Smooth muscle cell (in vitro differentiated cells): ENCODE measurements around the gene MBTPS2. TPM values are rescaled to one million over a fixed set of nuclear protein-coding genes. Genes with fewer than 3 reads are reported as not detected.

Source experiments
- DNase-seq: peaks from one replicate; lab custom pipeline; 2025; ENCODE audit not compliant: unreplicated experiment; lab: John Stamatoyannopoulos, UW
- H2AFZ ChIP-seq: fragments of 200-600 bp; sonication (generic); 2 replicates; pipeline ENCODE4 v1.6.0; 2016; ENCODE audit warnings: antibody characterized with exemption, low read depth, mild to moderate bottlenecking
- H3F3A ChIP-seq: fragments of 200-600 bp; sonication (generic); 2 replicates; pipeline ENCODE4 v1.6.0; 2017; ENCODE audit warnings: antibody characterized with exemption, low read depth
- H3K27ac ChIP-seq: fragments of 200-600 bp; sonication (generic); 2 replicates; pipeline ENCODE4 v1.5.1; 2016; ENCODE audit warnings: low read depth, mild to moderate bottlenecking
- H3K27me3 ChIP-seq: fragments of 200-600 bp; sonication (generic); 2 replicates; pipeline ENCODE4 v1.6.1; 2016; ENCODE audit warnings: low read depth, mild to moderate bottlenecking
- H3K36me3 ChIP-seq: fragments of 200-600 bp; sonication (generic); 2 replicates; pipeline ENCODE4 v1.5.1; 2016; ENCODE audit warnings: low read depth
- H3K4me1 ChIP-seq: fragments of 200-600 bp; sonication (generic); 2 replicates; pipeline ENCODE4 v1.5.1; 2016; ENCODE audit warnings: low read depth
- H3K4me2 ChIP-seq: fragments of 200-600 bp; sonication (generic); 2 replicates; pipeline ENCODE4 v1.6.0; 2016; ENCODE audit warnings: mild to moderate bottlenecking
- H3K4me3 ChIP-seq: fragments of 200-600 bp; sonication (generic); 2 replicates; pipeline ENCODE4 v1.5.1; 2016; ENCODE audit warnings: mild to moderate bottlenecking
- H3K79me2 ChIP-seq: fragments of 200-600 bp; sonication (generic); 2 replicates; pipeline ENCODE4 v1.6.0; 2016; ENCODE audit warnings: low read depth, mild to moderate bottlenecking
- H3K9ac ChIP-seq: fragments of 200-600 bp; sonication (generic); 2 replicates; pipeline ENCODE4 v1.6.0; 2016; ENCODE audit warnings: low read depth
- H3K9me3 ChIP-seq: fragments of 200-600 bp; sonication (generic); replicated peaks from 2 replicates; pipeline ENCODE4 v1.5.1; 2016; ENCODE audit warnings: low read depth
- H4K20me1 ChIP-seq: fragments of 200-600 bp; sonication (generic); 2 replicates; pipeline ENCODE4 v1.6.0; 2016; ENCODE audit warnings: low read depth
- WGBS: methylation state at CpG from one replicate; pipeline ENCODE4 v1.1.7; 2016; ENCODE audit warnings: low lambda C conversion rate; 5-methylcytosine and 5-hydroxymethylcytosine counted together
- polyA plus RNA-seq: library from polyadenylated mRNA; unstranded; fragments of >200 nt; fragmentation: Nextera tagmentation; extraction: Ambion mirVana; gene quantifications from 2 replicates; pipeline ENCODE4 v1.2.1, GENCODE V29; 2016
- total RNA-seq: library from RNA; depleted of rRNA; stranded (reverse); fragments of >200 nt; gene quantifications from 2 replicates; pipeline ENCODE4 v1.2.3, GENCODE V29; 2014
- TF ChIP-seq, protein P1 (sequence below): fragments of 200-600 bp; sonication (generic); IDR thresholded peaks from 2 replicates; pipeline ENCODE4 v1.5.1; 2017; ENCODE audit warnings: borderline replicate concordance, mild to moderate bottlenecking, antibody characterized with exemption; ENCODE audit not compliant: insufficient read depth, poor library complexity, severe bottlenecking

Gene MBTPS2
- total and polyA plus RNA-seq, 2 experiments from 2014 or later = 14.1 to 16.6 TPM

- H3K9me3 ChIP-seq = peaks cover 6% of the 10 kb centered on the region
- 71% methylated on average over 1 of the region's 1 CpG for WGBS
These were observed 35.6 kb downstream of the MBTPS2 start for GRCh38 chrX:21875013-21875412.

DNA sequence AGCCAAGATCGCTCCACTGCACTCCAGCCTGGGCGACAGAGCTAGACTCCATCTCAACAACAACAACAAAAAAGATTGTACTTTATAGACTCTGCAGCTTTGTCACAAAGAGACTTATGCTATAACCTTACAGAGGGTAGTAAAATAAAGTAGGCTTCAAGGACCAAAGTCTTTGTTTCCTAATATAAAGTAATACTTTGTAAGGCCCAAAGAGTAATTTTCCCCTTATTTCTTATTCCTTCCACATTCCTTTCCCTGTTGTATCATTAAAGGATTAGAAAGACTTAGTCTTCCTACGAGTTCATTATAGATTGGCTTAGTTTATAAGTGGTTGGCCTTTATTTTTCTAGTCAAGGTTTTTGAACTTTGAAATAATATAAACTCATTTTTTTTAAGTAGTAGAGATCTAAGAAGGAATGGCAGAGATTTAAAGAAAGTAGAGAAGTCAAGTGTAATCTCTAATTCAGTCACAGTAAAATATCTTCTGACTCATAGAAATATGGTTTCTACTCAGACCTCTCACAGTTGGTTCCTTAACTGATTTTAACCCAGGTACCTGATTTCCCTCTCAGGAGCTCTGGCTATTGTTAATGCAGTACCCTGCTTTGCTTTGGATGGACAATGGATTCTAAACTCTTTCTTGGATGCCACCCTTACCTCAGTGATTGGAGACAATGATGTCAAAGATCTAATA lies 42.6 kb downstream of the MBTPS2 start:
- no peaks in the 10 kb centered on the region for H3K9me3 ChIP-seq
- DNase-seq = no peak
- H3K4me2 ChIP-seq = no peak overlapping the region
- H3K9ac ChIP-seq = no peak overlapping the region
- H3F3A ChIP-seq = no peaks in the 10 kb centered on the region
- WGBS = 81% methylated on average over 3 of the region's 3 CpGs
- TF ChIP-seq, protein P1, sequence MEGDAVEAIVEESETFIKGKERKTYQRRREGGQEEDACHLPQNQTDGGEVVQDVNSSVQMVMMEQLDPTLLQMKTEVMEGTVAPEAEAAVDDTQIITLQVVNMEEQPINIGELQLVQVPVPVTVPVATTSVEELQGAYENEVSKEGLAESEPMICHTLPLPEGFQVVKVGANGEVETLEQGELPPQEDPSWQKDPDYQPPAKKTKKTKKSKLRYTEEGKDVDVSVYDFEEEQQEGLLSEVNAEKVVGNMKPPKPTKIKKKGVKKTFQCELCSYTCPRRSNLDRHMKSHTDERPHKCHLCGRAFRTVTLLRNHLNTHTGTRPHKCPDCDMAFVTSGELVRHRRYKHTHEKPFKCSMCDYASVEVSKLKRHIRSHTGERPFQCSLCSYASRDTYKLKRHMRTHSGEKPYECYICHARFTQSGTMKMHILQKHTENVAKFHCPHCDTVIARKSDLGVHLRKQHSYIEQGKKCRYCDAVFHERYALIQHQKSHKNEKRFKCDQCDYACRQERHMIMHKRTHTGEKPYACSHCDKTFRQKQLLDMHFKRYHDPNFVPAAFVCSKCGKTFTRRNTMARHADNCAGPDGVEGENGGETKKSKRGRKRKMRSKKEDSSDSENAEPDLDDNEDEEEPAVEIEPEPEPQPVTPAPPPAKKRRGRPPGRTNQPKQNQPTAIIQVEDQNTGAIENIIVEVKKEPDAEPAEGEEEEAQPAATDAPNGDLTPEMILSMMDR = no peak
- H3K4me1 ChIP-seq = no peaks in the 10 kb centered on the region
- H3K4me3 ChIP-seq = no peak overlapping the region
- no peak overlapping the region for H3K27ac ChIP-seq
- H2AFZ ChIP-seq = no peak overlapping the region
- no peaks in the 10 kb centered on the region for H3K27me3 ChIP-seq
- H3K36me3 ChIP-seq = no peaks in the 10 kb centered on the region
- no peaks in the 10 kb centered on the region for H4K20me1 ChIP-seq
- no peaks in the 10 kb centered on the region for H3K79me2 ChIP-seq

More at GRCh38 chrX:21875013-21875412, 35.6 kb downstream of the MBTPS2 start:
- Histone ChIP-seq H3K27me3 (no peaks in the 10 kb centered on the region), H3K79me2 (no peaks in the 10 kb centered on the region), H3K4me2 (no peak overlapping the region), H4K20me1 (no peaks in the 10 kb centered on the region), H3K4me1 (no peaks in the 10 kb centered on the region), H3K4me3 (no peak overlapping the region), H3K36me3 (no peaks in the 10 kb centered on the region), H3K27ac (no peak overlapping the region), H2AFZ (no peak overlapping the region), H3F3A (no peaks in the 10 kb centered on the region), H3K9ac (no peak overlapping the region)
- no peak for DNase-seq
- TF ChIP-seq, protein P1 = no peak

DNA sequence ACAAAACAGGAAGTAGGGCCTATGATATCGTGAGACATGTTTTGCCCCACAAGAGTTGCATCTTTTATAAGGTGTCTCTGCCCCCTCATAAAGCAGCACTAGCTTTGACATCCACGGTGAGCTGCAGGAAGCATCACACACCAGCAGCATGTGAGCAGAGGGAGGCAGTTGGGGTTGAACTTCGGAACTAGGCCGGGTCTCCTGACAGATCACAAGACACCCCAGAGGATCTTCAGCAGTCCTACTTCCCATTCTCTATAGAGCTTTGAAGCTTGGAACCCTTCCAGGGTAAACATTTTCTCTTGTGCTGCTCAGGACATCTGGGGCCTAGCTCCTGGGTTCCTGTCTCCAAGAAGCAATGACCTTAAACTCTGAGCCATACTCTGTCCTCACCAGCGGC lies 43.8 kb downstream of the MBTPS2 start:
- Histone ChIP-seq H2AFZ (no peak overlapping the region), H3K79me2 (no peaks in the 10 kb centered on the region), H3K4me3 (no peak overlapping the region), H3K27me3 (no peaks in the 10 kb centered on the region), H3K4me1 (no peaks in the 10 kb centered on the region), H3K4me2 (no peak overlapping the region), H3K9me3 (no peaks in the 10 kb centered on the region), H3K27ac (no peak overlapping the region), H3K36me3 (no peaks in the 10 kb centered on the region), H3K9ac (no peak overlapping the region), H4K20me1 (no peaks in the 10 kb centered on the region), H3F3A (no peaks in the 10 kb centered on the region)
- TF ChIP-seq, protein P1 = no peak
- 78% methylated on average over 5 of the region's 5 CpGs for WGBS
- DNase-seq = no peak

GRCh38 chrX:21885568-21885967 lies 46.2 kb downstream of the MBTPS2 start:
- no peak overlapping the region for H3K9ac ChIP-seq
- no peak overlapping the region for H3K4me3 ChIP-seq
- no peaks in the 10 kb centered on the region for H3F3A ChIP-seq
- H4K20me1 ChIP-seq = no peaks in the 10 kb centered on the region
- TF ChIP-seq, protein P1 = no peak
- H3K27ac ChIP-seq = no peak overlapping the region
- no peak overlapping the region for H2AFZ ChIP-seq
- H3K9me3 ChIP-seq = no peaks in the 10 kb centered on the region
- no peaks in the 10 kb centered on the region for H3K4me1 ChIP-seq
- no peak overlapping the region for H3K4me2 ChIP-seq
- H3K27me3 ChIP-seq = no peaks in the 10 kb centered on the region
- no peaks in the 10 kb centered on the region for H3K36me3 ChIP-seq
- 51% methylated on average over 1 of the region's 1 CpG for WGBS
- DNase-seq = no peak
- no peaks in the 10 kb centered on the region for H3K79me2 ChIP-seq
